DND-41 (cell line): ENCODE measurements around the gene C10orf90.

Experiments used
- ATAC-seq: fragments of 200-7000 bp; cut with Tn5 transposase; 3 replicates; pipeline ENCODE4 v1.9.1; 2021; ENCODE audit warnings: low read depth; ENCODE audit not compliant: insufficient read depth
- DNase-seq: peaks from one replicate; pipeline ENCODE4 v3.0.0-alpha.2; 2020
- H2AFZ ChIP-seq: 2 replicates; pipeline ENCODE4 v1.6.0; 2012; ENCODE audit warnings: low read depth, low read length
- H3K27ac ChIP-seq: 2 replicates; pipeline ENCODE4 v1.5.1; 2012; ENCODE audit warnings: low read length, inconsistent platforms
- H3K27me3 ChIP-seq: fragments of 200-600 bp; sonication (generic); 2 replicates; pipeline ENCODE4 v1.6.0; 2012; ENCODE audit warnings: low read length, mild to moderate bottlenecking, inconsistent platforms; ENCODE audit not compliant: insufficient read depth, poor library complexity
- H3K36me3 ChIP-seq: 2 replicates; pipeline ENCODE4 v1.5.1; 2012; ENCODE audit warnings: low read length, inconsistent platforms; ENCODE audit not compliant: insufficient read depth
- H3K4me1 ChIP-seq: 2 replicates; pipeline ENCODE4 v1.5.1; 2012; ENCODE audit warnings: mild to moderate bottlenecking, low read length; ENCODE audit not compliant: insufficient read depth
- H3K4me2 ChIP-seq: 2 replicates; pipeline ENCODE4 v1.6.0; 2012; ENCODE audit warnings: mild to moderate bottlenecking, moderate library complexity, low read length, inconsistent platforms; ENCODE audit not compliant: insufficient read depth
- H3K4me3 ChIP-seq, 2 experiments: fragments of 200-600 bp in 1 of 2; shearing (Covaris generic) in 1 of 2; 2 replicates each; pipeline ENCODE4 v1.5.1; 2012 to 2016; ENCODE audit warnings: inconsistent platforms in 2 of 2, low read length in 2 of 2, mild to moderate bottlenecking in 2 of 2, low read depth in 1 of 2, moderate library complexity in 1 of 2
- H3K79me2 ChIP-seq: 2 replicates; pipeline ENCODE4 v1.6.0; 2012; ENCODE audit warnings: low read length, inconsistent platforms; ENCODE audit not compliant: insufficient read depth
- H3K9ac ChIP-seq: 2 replicates; pipeline ENCODE4 v1.6.0; 2012; ENCODE audit warnings: low read depth, mild to moderate bottlenecking, inconsistent platforms, low read length, moderate library complexity
- H3K9me3 ChIP-seq: 2 replicates; pipeline ENCODE4 v1.5.1; 2012; ENCODE audit warnings: low read length, moderate library complexity, mild to moderate bottlenecking, inconsistent platforms; ENCODE audit not compliant: insufficient read depth, severe bottlenecking
- H4K20me1 ChIP-seq: 2 replicates; pipeline ENCODE4 v1.6.0; 2012; ENCODE audit warnings: low read length; ENCODE audit not compliant: insufficient read depth
- EZH2 ChIP-seq: IDR thresholded peaks from 3 replicates; pipeline ENCODE4 v1.6.1; 2012; ENCODE audit warnings: borderline replicate concordance, low read depth, mild to moderate bottlenecking, moderate library complexity, low read length, inconsistent platforms; ENCODE audit not compliant: severe bottlenecking
- TF ChIP-seq, protein P1 (sequence below): IDR thresholded peaks from 2 replicates; pipeline ENCODE4 v1.5.1; 2012; ENCODE audit warnings: borderline replicate concordance, low read length, moderate library complexity, mild to moderate bottlenecking; ENCODE audit not compliant: poor library complexity, severe bottlenecking; ENCODE audit errors: extremely low read depth

C10orf90 gene

DNA sequence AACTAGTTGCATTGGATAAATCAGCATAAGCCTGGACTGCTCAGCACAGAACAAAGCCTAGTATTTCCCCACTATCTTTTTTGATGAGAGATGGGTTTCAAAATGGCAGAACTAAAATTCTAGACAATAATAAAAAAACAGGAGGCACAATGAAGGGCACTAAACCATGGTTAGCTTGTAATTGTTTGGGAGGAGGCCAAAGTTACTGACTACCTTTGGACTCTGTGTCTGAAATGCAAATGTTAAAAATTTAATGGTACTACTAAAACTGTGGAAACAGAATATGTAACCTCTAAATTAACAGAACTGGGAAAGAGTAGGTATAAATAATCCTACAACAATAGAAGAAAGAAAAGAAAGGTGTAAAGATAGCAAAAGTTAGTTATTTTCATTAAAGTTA is 295.2 kb downstream of the C10orf90 start:
- H3K27me3 ChIP-seq = no peaks in the 10 kb centered on the region
- no peak overlapping the region for H3K4me2 ChIP-seq
- no peak overlapping the region for H3K9ac ChIP-seq
- H3K27ac ChIP-seq = no peak overlapping the region
- H3K36me3 ChIP-seq = no peaks in the 10 kb centered on the region
- ATAC-seq = no peak
- DNase-seq = no peak
- H3K9me3 ChIP-seq = no peaks in the 10 kb centered on the region
- H2AFZ ChIP-seq = no peak overlapping the region
- no peak overlapping the region for H3K4me3 ChIP-seq
- no peaks in the 10 kb centered on the region for H3K79me2 ChIP-seq
- TF ChIP-seq, protein P1, sequence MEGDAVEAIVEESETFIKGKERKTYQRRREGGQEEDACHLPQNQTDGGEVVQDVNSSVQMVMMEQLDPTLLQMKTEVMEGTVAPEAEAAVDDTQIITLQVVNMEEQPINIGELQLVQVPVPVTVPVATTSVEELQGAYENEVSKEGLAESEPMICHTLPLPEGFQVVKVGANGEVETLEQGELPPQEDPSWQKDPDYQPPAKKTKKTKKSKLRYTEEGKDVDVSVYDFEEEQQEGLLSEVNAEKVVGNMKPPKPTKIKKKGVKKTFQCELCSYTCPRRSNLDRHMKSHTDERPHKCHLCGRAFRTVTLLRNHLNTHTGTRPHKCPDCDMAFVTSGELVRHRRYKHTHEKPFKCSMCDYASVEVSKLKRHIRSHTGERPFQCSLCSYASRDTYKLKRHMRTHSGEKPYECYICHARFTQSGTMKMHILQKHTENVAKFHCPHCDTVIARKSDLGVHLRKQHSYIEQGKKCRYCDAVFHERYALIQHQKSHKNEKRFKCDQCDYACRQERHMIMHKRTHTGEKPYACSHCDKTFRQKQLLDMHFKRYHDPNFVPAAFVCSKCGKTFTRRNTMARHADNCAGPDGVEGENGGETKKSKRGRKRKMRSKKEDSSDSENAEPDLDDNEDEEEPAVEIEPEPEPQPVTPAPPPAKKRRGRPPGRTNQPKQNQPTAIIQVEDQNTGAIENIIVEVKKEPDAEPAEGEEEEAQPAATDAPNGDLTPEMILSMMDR = no peak
- TF ChIP-seq EZH2 = no peak
- no peaks in the 10 kb centered on the region for H4K20me1 ChIP-seq
- no peaks in the 10 kb centered on the region for H3K4me1 ChIP-seq
